Upper lobe of left lung (tissue), 6 donors: ENCODE data around the gene RASSF4. TPM values are rescaled to one million over a fixed set of nuclear protein-coding genes. Genes with fewer than 3 reads are reported as not detected.
A peak's percentile ranks its signal among the peaks of the same experiment; 100 is the strongest.

ENCODE experiments used
- ATAC-seq, 2 donors: fragments of 200-7000 bp; cut with Tn5 transposase; one replicate each; pipeline ENCODE4 v1.9.1; 2022; ENCODE audit warnings: mild to moderate bottlenecking in 2 of 2, moderate library complexity in 2 of 2; ENCODE audit not compliant: low FRiP score in 2 of 2
- DNase-seq, 2 donors: peaks; one replicate each; pipeline ENCODE4 v3.0.0-alpha.2; 2019 to 2020
- H3K27ac ChIP-seq, 4 donors: fragments of 200-600 bp; sonication (generic); one replicate each; pipeline ENCODE4 v1.5.1; 2016 to 2019
- H3K27me3 ChIP-seq, 4 donors: fragments of 200-600 bp; sonication (generic); one replicate each; pipeline ENCODE4 v1.5.1; 2017 to 2019
- H3K36me3 ChIP-seq, 4 donors: fragments of 200-600 bp; sonication (generic); one replicate each; pipeline ENCODE4 v1.5.1; 2016 to 2019
- H3K4me1 ChIP-seq, 4 donors: fragments of 200-600 bp; sonication (generic); one replicate each; pipeline ENCODE4 v1.5.1; 2018 to 2019
- H3K4me3 ChIP-seq, 4 donors: fragments of 200-600 bp; sonication (generic); one replicate each; pipeline ENCODE4 v1.5.1; 2017 to 2019; ENCODE audit warnings: mild to moderate bottlenecking in 2 of 4, moderate library complexity in 1 of 4
- H3K9me3 ChIP-seq, 4 donors: fragments of 200-600 bp; sonication (generic); one replicate each; pipeline ENCODE4 v1.5.1; 2018 to 2019
- CTCF ChIP-seq, 6 experiments: fragments of 450-650 bp in 4 of 6; fragments of 200-600 bp in 2 of 6; sonication (generic) in 2 of 6; IDR thresholded peaks; one replicate each; pipeline ENCODE4 v1.5.1; 2016 to 2019; ENCODE audit warnings: antibody characterized with exemption in 6 of 6
- EP300 ChIP-seq, 4 donors: sonication (generic); formaldehyde crosslinking; IDR thresholded peaks; one replicate each; pipeline ENCODE4 v1.5.1; 2017; ENCODE audit warnings: antibody characterized with exemption in 4 of 4, control low read depth in 2 of 4
- POLR2A ChIP-seq, 4 donors: fragments of 450-650 bp; IDR thresholded peaks; one replicate each; pipeline ENCODE4 v1.5.1; 2016 to 2017; ENCODE audit warnings: antibody characterized with exemption in 4 of 4, mild to moderate bottlenecking in 2 of 4
- POLR2AphosphoS5 ChIP-seq, 2 donors: sonication (generic); formaldehyde crosslinking; IDR thresholded peaks; one replicate each; pipeline ENCODE4 v1.5.1; 2017; ENCODE audit warnings: antibody characterized with exemption in 2 of 2
- WGBS, 2 donors: methylation state at CpG; one replicate each; pipeline ENCODE4 v1.1.5; 2017 to 2018; 5-methylcytosine and 5-hydroxymethylcytosine counted together
- total RNA-seq, 6 donors: library from RNA; depleted of rRNA in 4 of 6; stranded (reverse); fragments of >200 nt in 4 of 6; gene quantifications; one replicate each; pipeline versions ENCODE4 v1.1.0 to v1.2.1, GENCODE V29; 2016 to 2021
- donor health status: DM: no; HTN: no; CAD: no; lungs with moderate emphysema.
- donor health status: DM: no; HTN: yes; CAD: no; lungs with severe emphysema.

The RASSF4 gene
- total RNA-seq, 6 donors from 2014 or later = 23.4 to 194 (median 48.0) TPM

- 90 to 94% methylated on average over 6 of the region's 6 CpGs for WGBS, 2 donors
Observed at GRCh38 chr10:44997105-44997748, 37.6 kb downstream of the RASSF4 start.

GRCh38 chr10:44998146-44998631, 38.6 kb downstream of the RASSF4 start:
- peaks cover 63 to 77% (median 68%) of the 10 kb centered on the region in 4 donors for H3K4me1 ChIP-seq
- no peaks in the 10 kb centered on the region for H3K9me3 ChIP-seq
- TF ChIP-seq EP300 (IDR thresholded peaks at IDR 0.05) (no peak), POLR2AphosphoS5 (IDR thresholded peaks at IDR 0.05) (peak in 1 of 2 donors; percentile 52)
- no peak for ATAC-seq
- 57 to 60% methylated on average over 6 of the region's 6 CpGs for WGBS, 2 donors
- H3K27me3 ChIP-seq = no peaks in the 10 kb centered on the region
- no peak overlapping the region for H3K4me3 ChIP-seq
- DNase-seq = peak in 1 of 2 donors; percentile 33
- H3K27ac ChIP-seq = peak overlapping the region; percentile 74 to 92 (median 86)
- peaks cover 0 to 4% (median 2%) of the 10 kb centered on the region in 4 donors for H3K36me3 ChIP-seq

More at GRCh38 chr10:44997105-44997748, 37.6 kb downstream of the RASSF4 start:
- Histone ChIP-seq H3K27me3 (no peaks in the 10 kb centered on the region), H3K36me3 (peaks cover 0 to 8% (median 5%) of the 10 kb centered on the region in 4 donors), H3K4me3 (no peak overlapping the region), H3K9me3 (no peaks in the 10 kb centered on the region), H3K4me1 (peaks cover 57 to 78% (median 68%) of the 10 kb centered on the region in 4 donors), H3K27ac (peak overlapping the region; percentile 74 to 92 (median 86))
- DNase-seq (no peak), ATAC-seq (no peak)
- no peak for TF ChIP-seq POLR2A (IDR thresholded peaks at IDR 0.05)
- no peak for TF ChIP-seq POLR2AphosphoS5 (IDR thresholded peaks at IDR 0.05)
- no peak for TF ChIP-seq EP300 (IDR thresholded peaks at IDR 0.05)
- no peak for TF ChIP-seq CTCF (IDR thresholded peaks at IDR 0.05)

GRCh38 chr10:45000138-45000751, 40.6 kb downstream of the RASSF4 start:
- TF ChIP-seq EP300 (IDR thresholded peaks at IDR 0.05) = no peak
- no peak for TF ChIP-seq POLR2A (IDR thresholded peaks at IDR 0.05)
- TF ChIP-seq POLR2AphosphoS5 (IDR thresholded peaks at IDR 0.05) = no peak
- TF ChIP-seq CTCF (IDR thresholded peaks at IDR 0.05) = no peak
- WGBS, 2 donors = 37 to 38% methylated on average over 12 of the region's 12 CpGs
- Histone ChIP-seq H3K27ac (peak overlapping the region; percentile 92 to 96 (median 94)), H3K4me1 (peaks cover 49 to 62% (median 53%) of the 10 kb centered on the region in 4 donors), H3K36me3 (peaks cover 0 to 19% (median 8%) of the 10 kb centered on the region in 4 donors), H3K27me3 (no peaks in the 10 kb centered on the region), H3K9me3 (no peaks in the 10 kb centered on the region), H3K4me3 (peak overlapping the region in 3 of 4 donors; percentile 65 to 71 (median 67))
- DNase-seq (peak in 1 of 2 donors; percentile 43), ATAC-seq (peak; percentile 5 to 78)

- peak in 2 of 4 donors; percentile 55 to 82 for TF ChIP-seq POLR2A (IDR thresholded peaks at IDR 0.05)
- peak; percentile 64 to 79 for TF ChIP-seq POLR2AphosphoS5 (IDR thresholded peaks at IDR 0.05)
- TF ChIP-seq EP300 (IDR thresholded peaks at IDR 0.05) = no peak
- peak in 4 of 6 experiments; percentile 16 to 45 (median 28) for TF ChIP-seq CTCF (IDR thresholded peaks at IDR 0.05)
- 0% methylated on average over 9 to 34 of the region's 79 CpGs for WGBS, 2 donors
- peaks cover 43 to 56% (median 47%) of the 10 kb centered on the region in 4 donors for H3K4me1 ChIP-seq
Observed at GRCh38 chr10:45000752-45001380, 41.3 kb downstream of the RASSF4 start, which contains the start of gene ZNF22. Gene ZNF22, plus strand, starts transcription at chr10:45000923. Its CDS starts 2,446 bp downstream, at chr10:45003369.

More at GRCh38 chr10:45000752-45001380, 41.3 kb downstream of the RASSF4 start, which contains the start of gene ZNF22:
- peak within 1 kb of the TSS; percentile 92 to 96 (median 94) for H3K27ac ChIP-seq
- H3K9me3 ChIP-seq = no peaks in the 10 kb centered on the region
- H3K36me3 ChIP-seq = peaks cover 0 to 23% (median 8%) of the 10 kb centered on the region in 4 donors
- DNase-seq = peak; percentile 72 to 94
- H3K4me3 ChIP-seq = peak within 1 kb of the TSS; percentile 40 to 71 (median 66)
- ATAC-seq = peak; percentile 73 to 92
- no peaks in the 10 kb centered on the region for H3K27me3 ChIP-seq
